Measurements from ENCODE around the gene STMP1. TPM values are rescaled to one million over a fixed set of nuclear protein-coding genes. Genes with fewer than 3 reads are reported as not detected.

The STMP1 gene
- 10 to 100 TPM in 3 of 6 donors, 1 to 10 TPM in 3; 7.2 to 20.0 (median 10.6) TPM for total RNA-seq
- 10 to 100 TPM; 12.5 to 21.4 TPM for polyA plus RNA-seq

DNA sequence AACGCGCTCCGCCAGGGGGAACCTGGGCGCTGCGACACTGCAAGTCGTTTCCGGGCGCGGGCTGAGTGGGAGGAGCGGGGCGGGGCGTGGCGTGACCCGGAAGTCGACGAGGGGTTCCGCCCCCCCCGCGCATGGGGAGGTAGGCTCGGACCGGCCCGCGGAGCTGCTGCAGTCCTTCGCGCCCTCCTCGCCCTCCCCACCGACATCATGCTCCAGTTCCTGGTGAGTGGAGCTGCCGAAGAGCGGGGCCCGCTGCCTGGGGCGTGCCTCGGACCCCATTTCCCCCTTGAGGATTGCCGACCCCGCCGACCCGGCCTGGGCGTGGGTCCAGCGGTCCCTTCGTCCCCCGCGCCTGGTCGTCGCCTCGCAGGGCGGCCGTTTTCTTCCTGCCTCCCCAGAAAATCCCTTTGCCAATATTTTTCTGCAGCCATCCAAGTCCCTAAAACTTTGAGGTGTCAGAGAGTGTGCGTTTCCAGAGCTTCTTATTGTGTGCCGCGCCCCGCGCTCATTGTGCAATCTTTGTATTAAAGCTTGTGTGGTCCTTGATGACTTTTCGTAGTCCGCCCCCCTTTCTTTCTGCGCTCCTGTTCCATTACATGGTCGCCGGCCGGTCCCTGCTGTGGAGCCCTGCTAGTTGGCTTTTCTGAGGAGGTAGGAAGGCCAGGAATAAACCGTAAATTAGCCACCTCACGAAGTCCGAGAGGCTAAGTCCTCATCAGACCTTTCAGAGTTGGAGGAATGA lies at the start of gene STMP1:
Gene STMP1 (plus strand): TSS at position 142 of the 742 bp plus-strand sequence.
- intact Hi-C loops (cut with DNase I), result no loop called here

DNA sequence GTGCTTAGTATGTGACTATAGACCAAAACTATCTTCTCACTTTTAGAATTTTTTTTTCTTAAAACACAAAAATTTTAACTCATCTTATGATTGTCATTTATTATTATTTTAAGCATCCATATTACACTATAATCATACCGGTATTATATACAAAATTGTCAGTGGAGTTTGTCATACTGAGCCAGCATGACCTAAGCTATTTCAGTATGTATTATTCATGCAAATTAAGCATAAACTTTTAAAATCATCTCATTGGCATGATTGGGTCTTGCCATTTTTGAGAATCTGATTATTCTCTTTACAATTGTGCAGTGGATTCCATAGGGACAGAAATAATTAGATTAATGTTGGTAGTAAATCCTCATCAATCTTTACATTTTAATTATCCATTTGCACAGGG lies 46.2 kb upstream of the STMP1 start:
- no peaks in the 10 kb centered on the region for H3K9me3 ChIP-seq
- H3K27me3 ChIP-seq, result no peaks in the 10 kb centered on the region
- no peak for DNase-seq
- FAIRE-seq, result no peak
- H3K27ac ChIP-seq, result no peak overlapping the region
- 96 to 100% methylated on average over 1 of the region's 1 CpG for WGBS, 2 donors
- ATAC-seq, result no peak
- intact Hi-C loops (cut with DNase I), result no loop called here
- TF ChIP-seq, protein P1, sequence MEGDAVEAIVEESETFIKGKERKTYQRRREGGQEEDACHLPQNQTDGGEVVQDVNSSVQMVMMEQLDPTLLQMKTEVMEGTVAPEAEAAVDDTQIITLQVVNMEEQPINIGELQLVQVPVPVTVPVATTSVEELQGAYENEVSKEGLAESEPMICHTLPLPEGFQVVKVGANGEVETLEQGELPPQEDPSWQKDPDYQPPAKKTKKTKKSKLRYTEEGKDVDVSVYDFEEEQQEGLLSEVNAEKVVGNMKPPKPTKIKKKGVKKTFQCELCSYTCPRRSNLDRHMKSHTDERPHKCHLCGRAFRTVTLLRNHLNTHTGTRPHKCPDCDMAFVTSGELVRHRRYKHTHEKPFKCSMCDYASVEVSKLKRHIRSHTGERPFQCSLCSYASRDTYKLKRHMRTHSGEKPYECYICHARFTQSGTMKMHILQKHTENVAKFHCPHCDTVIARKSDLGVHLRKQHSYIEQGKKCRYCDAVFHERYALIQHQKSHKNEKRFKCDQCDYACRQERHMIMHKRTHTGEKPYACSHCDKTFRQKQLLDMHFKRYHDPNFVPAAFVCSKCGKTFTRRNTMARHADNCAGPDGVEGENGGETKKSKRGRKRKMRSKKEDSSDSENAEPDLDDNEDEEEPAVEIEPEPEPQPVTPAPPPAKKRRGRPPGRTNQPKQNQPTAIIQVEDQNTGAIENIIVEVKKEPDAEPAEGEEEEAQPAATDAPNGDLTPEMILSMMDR (IDR thresholded peaks at IDR 0.05), result no peak
- H3K36me3 ChIP-seq, result peaks cover 0 to 23% (median 5%) of the 10 kb centered on the region in 3 donors
- no peaks in the 10 kb centered on the region for H3K4me1 ChIP-seq
- H3K4me3 ChIP-seq, result no peak overlapping the region

More for the DNA sequence above, at the start of gene STMP1:
- 0 to 1% methylated on average over 45 to 60 of the region's 60 CpGs for WGBS, 2 donors
- TF ChIP-seq, protein P1 (IDR thresholded peaks at IDR 0.05), result peak in 2 of 4 donors; percentile 67 to 77
- Histone ChIP-seq H3K9me3 (no peaks in the 10 kb centered on the region), H3K27me3 (no peaks in the 10 kb centered on the region), H3K27ac (peak within 1 kb of the TSS; percentile 73 to 87 (median 81)), H3K36me3 (no peaks in the 10 kb centered on the region), H3K4me1 (peaks cover 0 to 11% (median 4%) of the 10 kb centered on the region in 3 donors), H3K4me3 (peak within 1 kb of the TSS; percentile 54 to 99 (median 65))
- ATAC-seq (peak; percentile 99 to 100 (median 99)), DNase-seq (peak; percentile 93 to 99 (median 96)), FAIRE-seq (no peak)

DNA sequence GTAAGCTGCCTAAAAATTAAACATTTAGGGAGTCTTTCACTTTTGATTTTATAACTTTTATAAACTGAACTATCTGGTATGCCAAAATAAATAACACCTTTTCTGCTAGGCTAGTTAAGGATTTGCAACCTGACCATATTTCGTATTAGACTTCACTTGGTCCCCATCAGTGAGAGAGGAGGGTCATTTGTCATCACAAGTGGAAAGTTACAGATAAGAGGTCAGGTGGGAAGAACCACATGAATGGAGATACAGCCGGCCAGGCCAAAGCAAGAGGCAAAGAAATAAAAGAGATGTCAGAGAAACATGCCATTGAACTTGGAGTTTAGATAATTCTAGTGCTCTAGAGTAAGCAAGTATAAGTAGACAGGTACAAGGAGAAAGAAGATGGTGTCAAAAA lies 44.5 kb upstream of the STMP1 start:
- FAIRE-seq (no peak), ATAC-seq (no peak), DNase-seq (no peak)
- no peaks in the 10 kb centered on the region for H3K9me3 ChIP-seq
- no peak overlapping the region for H3K27ac ChIP-seq
- no peaks in the 10 kb centered on the region for H3K4me1 ChIP-seq
- H3K36me3 ChIP-seq, result peaks cover 0 to 28% (median 8%) of the 10 kb centered on the region in 3 donors
- 49 to 61% methylated on average over 2 of the region's 2 CpGs for WGBS, 2 donors
- no peak overlapping the region for H3K4me3 ChIP-seq
- H3K27me3 ChIP-seq, result no peaks in the 10 kb centered on the region
- intact Hi-C loops (cut with DNase I), result no loop called here
- TF ChIP-seq, protein P1 (IDR thresholded peaks at IDR 0.05), result no peak

DNA sequence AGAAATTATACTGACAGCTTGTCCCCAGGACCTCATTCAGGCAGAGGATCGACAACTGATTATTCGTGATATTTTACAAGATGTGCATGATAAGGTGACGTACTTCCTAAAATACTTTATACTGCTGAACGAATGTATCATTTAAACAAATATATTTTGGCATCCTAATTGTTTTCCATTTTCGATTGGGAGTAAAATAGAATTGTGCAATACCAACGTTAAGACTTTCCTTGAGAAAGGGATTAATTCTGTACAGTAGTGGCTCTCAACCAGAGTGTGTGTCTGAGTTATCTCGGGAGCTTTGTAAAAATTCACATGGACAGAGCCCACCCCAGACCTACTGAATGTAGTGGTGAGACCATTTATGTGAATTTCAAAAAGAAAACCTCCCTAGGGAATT lies 43.8 kb upstream of the STMP1 start:
- intact Hi-C loops (cut with DNase I), result no loop called here
- WGBS, 2 donors, result 66 to 76% methylated on average over 7 of the region's 7 CpGs
- H3K36me3 ChIP-seq, result peaks cover 0 to 29% (median 12%) of the 10 kb centered on the region in 3 donors
- H3K4me1 ChIP-seq, result no peaks in the 10 kb centered on the region
- H3K27me3 ChIP-seq, result no peaks in the 10 kb centered on the region
- DNase-seq (no peak), ATAC-seq (no peak), FAIRE-seq (no peak)
- no peak overlapping the region for H3K27ac ChIP-seq
- no peak overlapping the region for H3K4me3 ChIP-seq
- TF ChIP-seq, protein P1 (IDR thresholded peaks at IDR 0.05), result no peak
- H3K9me3 ChIP-seq, result no peaks in the 10 kb centered on the region

DNA sequence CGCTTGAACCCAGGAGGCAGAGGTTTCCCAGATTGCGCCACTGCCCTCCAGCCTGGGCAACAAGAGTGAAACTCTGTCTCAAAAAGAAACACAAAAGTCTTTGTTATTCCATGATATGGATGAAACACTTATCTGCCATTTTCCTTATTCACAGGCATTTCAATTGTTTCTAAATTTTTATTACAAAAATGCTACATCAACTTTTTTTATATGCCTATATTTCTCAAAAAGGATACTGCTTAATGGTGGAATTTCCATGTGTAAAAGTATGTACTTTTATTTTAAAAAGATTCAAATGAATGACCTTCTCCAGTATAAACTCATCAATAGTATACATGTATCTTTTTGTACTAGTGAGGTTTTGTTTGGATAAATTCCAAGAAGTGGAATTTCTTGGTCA lies 41.9 kb upstream of the STMP1 start:
- ATAC-seq, result no peak
- H3K4me3 ChIP-seq, result no peak overlapping the region
- no peaks in the 10 kb centered on the region for H3K9me3 ChIP-seq
- H3K36me3 ChIP-seq, result peaks cover 0 to 29% (median 12%) of the 10 kb centered on the region in 3 donors
- H3K4me1 ChIP-seq, result no peaks in the 10 kb centered on the region
- intact Hi-C loops (cut with DNase I), result no loop called here
- no peak for DNase-seq
- no peaks in the 10 kb centered on the region for H3K27me3 ChIP-seq
- TF ChIP-seq, protein P1 (IDR thresholded peaks at IDR 0.05), result no peak
- no peak for FAIRE-seq
- 95 to 97% methylated on average over 2 of the region's 2 CpGs for WGBS, 2 donors
- H3K27ac ChIP-seq, result no peak overlapping the region

Measured in pancreas (tissue), 10 donors.